H1 (cell line): ENCODE results near the gene CCT3. TPM values are rescaled to one million over a fixed set of nuclear protein-coding genes. Genes with fewer than 3 reads are reported as not detected.

Experiments
- CTCF ChIA-PET: fragments of 300-600 bp; sonication (Branson Sonifier 250); formaldehyde crosslinking; loops from one replicate; lab custom pipeline; 2021; ENCODE audit not compliant: partially characterized antibody; lab: Charles Lee
- POLR2A ChIA-PET: fragments of 300-600 bp; sonication (Branson Sonifier 250); formaldehyde crosslinking; loops from one replicate; lab custom pipeline; 2021; ENCODE audit warnings: inconsistent platforms; ENCODE audit not compliant: partially characterized antibody; lab: Charles Lee
- DNase-seq, 2 experiments: peaks; one replicate each; pipeline versions ENCODE4 v3.0.0 to v3.0.0-alpha.2; 2010 to 2022; ENCODE audit warnings: low spot score in 2 of 2, low read depth in 1 of 2, mixed read lengths in 1 of 2
- FAIRE-seq: peaks from 2 replicates; lab custom pipeline; 2011; peaks lifted over from hg19 to GRCh38; lab: Jason Lieb, UNC
- H2AFZ ChIP-seq: 2 replicates; pipeline ENCODE4 v1.8.1; 2012; ENCODE audit warnings: low read length, inconsistent platforms
- H2AK5ac ChIP-seq: 2 replicates; pipeline ENCODE4 v1.6.1; 2013; ENCODE audit warnings: low read depth, low read length
- H2BK120ac ChIP-seq: replicated peaks from 2 replicates; pipeline ENCODE3; 2013; ENCODE audit warnings: low read depth, low read length, inconsistent platforms
- H2BK12ac ChIP-seq: 2 replicates; pipeline ENCODE4 v1.6.1; 2013; ENCODE audit warnings: low read depth, low read length
- H2BK15ac ChIP-seq: 2 replicates; pipeline ENCODE4 v1.6.1; 2013; ENCODE audit warnings: low read length
- H2BK20ac ChIP-seq: 2 replicates; pipeline ENCODE4 v1.6.1; 2013; ENCODE audit warnings: low read length
- H2BK5ac ChIP-seq: 2 replicates; pipeline ENCODE4 v1.6.1; 2013; ENCODE audit warnings: low read depth, low read length
- H3K14ac ChIP-seq: 2 replicates; pipeline ENCODE4 v1.6.1; 2013; ENCODE audit warnings: inconsistent platforms; ENCODE audit not compliant: insufficient read length
- H3K18ac ChIP-seq: 2 replicates; pipeline ENCODE4 v1.6.1; 2013; ENCODE audit warnings: low read length; ENCODE audit errors: extremely low read depth
- H3K23ac ChIP-seq: 2 replicates; pipeline ENCODE4 v1.6.1; 2013; ENCODE audit warnings: inconsistent platforms; ENCODE audit not compliant: insufficient read length
- H3K23me2 ChIP-seq: 2 replicates; pipeline ENCODE4 v1.6.1; 2013; ENCODE audit warnings: low read depth, low read length
- H3K27ac ChIP-seq: 2 replicates; pipeline ENCODE4 v1.6.1; 2011; ENCODE audit warnings: low read depth, low read length, inconsistent platforms
- H3K27me3 ChIP-seq, 4 experiments: replicated peaks in 1 of 4; 1 replicate in 1 of 4; 2 replicates in 3 of 4; pipeline versions ENCODE4 v1.6.1 to v1.8.1; 2011 to 2013; ENCODE audit warnings: low read length in 3 of 4, mild to moderate bottlenecking in 3 of 4, inconsistent platforms in 2 of 4, mixed read lengths in 2 of 4, moderate library complexity in 1 of 4; ENCODE audit not compliant: control insufficient read depth in 3 of 4, insufficient read depth in 3 of 4; ENCODE audit errors: extremely low read depth in 1 of 4
- H3K36me3 ChIP-seq, 4 experiments: 2 replicates each; pipeline versions ENCODE4 v1.6.1 to v1.8.1; 2011 to 2013; ENCODE audit warnings: mild to moderate bottlenecking in 4 of 4, low read length in 3 of 4, moderate library complexity in 2 of 4, control low read depth in 1 of 4, inconsistent platforms in 1 of 4; ENCODE audit not compliant: insufficient read depth in 4 of 4, control insufficient read depth in 2 of 4
- H3K4ac ChIP-seq: replicated peaks from 2 replicates; pipeline ENCODE3; 2013; ENCODE audit warnings: low read length, low read depth, mixed read lengths, inconsistent platforms; ENCODE audit not compliant: insufficient read length
- H3K4me1 ChIP-seq, 4 experiments: replicated peaks in 1 of 4; 1 replicate in 1 of 4; 2 replicates in 3 of 4; pipeline versions ENCODE4 v1.6.1 to v1.8.1; 2011 to 2013; ENCODE audit warnings: low read length in 3 of 4, inconsistent platforms in 2 of 4, mixed read lengths in 1 of 4; ENCODE audit not compliant: insufficient read depth in 4 of 4, control insufficient read depth in 3 of 4
- H3K4me2 ChIP-seq, 2 experiments: 2 replicates each; pipeline versions ENCODE4 v1.6.1 to v1.8.1; 2011 to 2013; ENCODE audit warnings: low read depth in 2 of 2, low read length in 2 of 2, control low read depth in 1 of 2, inconsistent platforms in 1 of 2, mild to moderate bottlenecking in 1 of 2; ENCODE audit not compliant: insufficient read depth in 1 of 2
- H3K4me3 ChIP-seq, 4 experiments: fragments of 200-600, 300-600 bp in 1 of 4; sonication (generic), shearing (Covaris generic), sonication (Bioruptor Twin) in 1 of 4; 2 replicates each; pipeline versions ENCODE4 v1.5.1 to v1.8.1; 2011 to 2016; ENCODE audit warnings: low read length in 4 of 4, low read depth in 3 of 4, control low read depth in 2 of 4, inconsistent platforms in 2 of 4, mild to moderate bottlenecking in 2 of 4, mixed read lengths in 1 of 4, moderate library complexity in 1 of 4; ENCODE audit not compliant: insufficient read depth in 2 of 4; ENCODE audit errors: extremely low read depth in 1 of 4
- H3K56ac ChIP-seq: replicated peaks from 2 replicates; pipeline ENCODE3; 2013; ENCODE audit warnings: low read depth, mild to moderate bottlenecking, mixed read lengths, low read length, inconsistent platforms; ENCODE audit not compliant: insufficient read length
- H3K79me1 ChIP-seq: 2 replicates; pipeline ENCODE4 v1.6.1; 2013; ENCODE audit warnings: low read depth, low read length, control low read depth
- H3K79me2 ChIP-seq, 2 experiments: 2 replicates each; pipeline versions ENCODE4 v1.6.1 to v1.8.1; 2012 to 2013; ENCODE audit warnings: low read length in 2 of 2, mild to moderate bottlenecking in 2 of 2, inconsistent platforms in 1 of 2; ENCODE audit not compliant: insufficient read depth in 2 of 2, control insufficient read depth in 1 of 2
- H3K9ac ChIP-seq, 4 experiments: replicated peaks in 1 of 4; 1 replicate in 1 of 4; 2 replicates in 3 of 4; pipeline versions ENCODE4 v1.6.1 to v1.8.1; 2011 to 2013; ENCODE audit warnings: low read depth in 3 of 4, low read length in 3 of 4, control low read depth in 2 of 4, mild to moderate bottlenecking in 2 of 4, moderate library complexity in 2 of 4, inconsistent platforms in 1 of 4; ENCODE audit errors: extremely low read depth in 1 of 4
- H3K9me3 ChIP-seq, 2 experiments: 2 replicates each; pipeline versions ENCODE4 v1.6.1 to v1.8.1; 2012 to 2013; ENCODE audit warnings: mild to moderate bottlenecking in 2 of 2, moderate library complexity in 2 of 2, control low read depth in 1 of 2, inconsistent platforms in 1 of 2, low read depth in 1 of 2, low read length in 1 of 2, mixed read lengths in 1 of 2; ENCODE audit not compliant: insufficient read depth in 2 of 2
- H4K20me1 ChIP-seq, 2 experiments: replicated peaks in 1 of 2; 2 replicates each; pipeline versions ENCODE3 to v1.8.1; 2011 to 2013; ENCODE audit warnings: inconsistent platforms in 2 of 2, low read length in 2 of 2, mild to moderate bottlenecking in 1 of 2; ENCODE audit not compliant: insufficient read depth in 2 of 2, control insufficient read depth in 1 of 2
- H4K5ac ChIP-seq: 2 replicates; pipeline ENCODE4 v1.6.1; 2013; ENCODE audit warnings: low read length, low read depth, mixed read lengths, inconsistent platforms; ENCODE audit not compliant: insufficient read length
- H4K8ac ChIP-seq: 2 replicates; pipeline ENCODE4 v1.8.0; 2013; ENCODE audit warnings: mild to moderate bottlenecking, moderate library complexity, low read length, inconsistent platforms; ENCODE audit not compliant: insufficient read depth; ENCODE audit errors: extremely low read depth
- H4K91ac ChIP-seq: replicated peaks from 2 replicates; pipeline ENCODE3; 2013; ENCODE audit warnings: low read length, mixed read lengths, inconsistent platforms; ENCODE audit not compliant: insufficient read length
- ASH2L ChIP-seq: fragments of 200-600, 300-600 bp; sonication (generic); IDR thresholded peaks from one replicate; pipeline ENCODE4 v1.7.1; 2017; ENCODE audit warnings: low read length
- BACH1 ChIP-seq: IDR thresholded peaks from 2 replicates; pipeline ENCODE4 v1.6.1; 2012; ENCODE audit warnings: low read length, improper control_type of control experiment
- CEBPB ChIP-seq: IDR thresholded peaks from 2 replicates; pipeline ENCODE4 v1.6.1; 2012; ENCODE audit warnings: low read depth, low read length
- RAD21 ChIP-seq, 2 experiments: IDR thresholded peaks in 1 of 2; conservative IDR thresholded peaks in 1 of 2; 2 replicates each; pipeline ENCODE4 v1.6.1; 2011; ENCODE audit warnings: low read depth in 2 of 2, low read length in 2 of 2, improper control_type of control experiment in 1 of 2, inconsistent platforms in 1 of 2, mild to moderate bottlenecking in 1 of 2, moderate library complexity in 1 of 2
- RXRA ChIP-seq: IDR thresholded peaks from 2 replicates; pipeline ENCODE4 v1.6.1; 2011; ENCODE audit warnings: low read depth, mild to moderate bottlenecking, low read length, moderate library complexity; ENCODE audit not compliant: insufficient read depth
- SRF ChIP-seq: IDR thresholded peaks from 2 replicates; pipeline ENCODE4 v1.6.1; 2011; ENCODE audit warnings: mild to moderate bottlenecking, low read depth, low read length, moderate library complexity
- TAF1 ChIP-seq: IDR thresholded peaks from 2 replicates; pipeline ENCODE4 v1.6.1; 2011; ENCODE audit warnings: mild to moderate bottlenecking, low read depth, low read length
- WGBS, 2 experiments: shearing (Covaris generic) in 1 of 2; methylation state at CpG; one replicate each; pipeline versions ENCODE4 v1.1.6 to v1.1.7; 2013 to 2015; ENCODE audit warnings: low lambda C conversion rate in 2 of 2, mixed read lengths in 2 of 2, inconsistent platforms in 1 of 2, low coverage in 1 of 2, missing lambda C conversion rate in 1 of 2; ENCODE audit not compliant: insufficient replicate concordance in 2 of 2, insufficient coverage in 1 of 2, insufficient read length in 1 of 2; ENCODE audit errors: extremely low coverage in 1 of 2, missing lambda C conversion rate in 1 of 2; 5-methylcytosine and 5-hydroxymethylcytosine counted together
- polyA plus RNA-seq, 7 experiments: library from polyadenylated mRNA; depleted of rRNA in 3 of 7; stranded (reverse) in 5 of 7; unstranded in 2 of 7; fragments of >200 nt in 5 of 7; fragments of 200-250 nt in 2 of 7; gene quantifications; 1 replicate in 5 of 7; 2 replicates in 1 of 7; 4 replicates in 1 of 7; pipeline versions ENCODE4 v1.2.1 to v1.2.3, GENCODE V29; 2011 to 2013; ENCODE audit warnings: missing spikeins in 2 of 7, mixed read lengths in 2 of 7
- total RNA-seq: library from RNA; stranded (reverse); fragmentation: NEBNext Ultra II Directional; extraction: Animal tissue kit (Norgen Biotek cat#: 25700); gene quantifications from 2 replicates; pipeline ENCODE4 v1.2.1, GENCODE V29; 2021

The CCT3 gene
- total and polyA plus RNA-seq, 2 of the 8 experiments (the other 6 are each of a cell fraction or from before 2014, with no cell fraction given), result 431 to 480 TPM

- POLR2A ChIA-PET, result interaction anchor here (0.9 to 4.1 kb wide), 10 partner anchors 8 to 155 kb away, joined by 3 to 26 read pairs (median 4); partner anchors contain the start of genes PMF1, SMG5 and TMEM79
- Histone ChIP-seq H2BK20ac (no peak overlapping the region), H3K56ac (peak overlapping the region; percentile 91), H2AK5ac (no peak overlapping the region), H3K36me3 (peaks cover 6 to 35% (median 26%) of the 10 kb centered on the region in 4 experiments), H3K4me3 (peak overlapping the region; percentile 83 to 100 (median 94)), H3K18ac (peak overlapping the region; percentile 97), H2BK15ac (no peak overlapping the region), H2BK120ac (no peak overlapping the region), H4K8ac (peak overlapping the region; percentile 58; the same call in 1 of the 2 replicates), H3K4me1 (0 out of 7 replicates have a peak, but pooled peaks cover 0 to 2% (median 0%) of the 10 kb centered on the region in 4 experiments), H3K9ac (peak overlapping the region; percentile 73 to 97 (median 84)), H3K14ac (peak overlapping the region; percentile 84), H3K23ac (no peak overlapping the region), H2BK12ac (no peak overlapping the region), H3K23me2 (peaks cover 7% of the 10 kb centered on the region), H3K9me3 (no peaks in the 10 kb centered on the region), H4K5ac (peak overlapping the region; percentile 93), H3K27me3 (no peaks in the 10 kb centered on the region), H2AFZ (0 out of 2 replicates have a peak overlapping the region, but pooled peaks have one; percentile 28), H3K27ac (peak overlapping the region; percentile 81), H3K79me2 (peaks cover 21 to 43% of the 10 kb centered on the region in 2 experiments), H4K91ac (peak overlapping the region; percentile 89), H3K4me2 (peak overlapping the region; percentile 68 to 72), H3K79me1 (0 out of 2 replicates have a peak, but pooled peaks cover 2% of the 10 kb centered on the region), H4K20me1 (peaks cover 7 to 9% of the 10 kb centered on the region in 2 experiments), H3K4ac (peak overlapping the region; percentile 85), H2BK5ac (peak overlapping the region; percentile 77)
- DNase-seq (no peak), FAIRE-seq (no peak)
- WGBS, 2 experiments, result 45% methylated on average over 34 of the region's 34 CpGs; no CpG with 5 or more reads in 1 of the 2 experiments
- TF ChIP-seq BACH1 (no peak), RXRA (no peak), ASH2L (no peak), SRF (no peak), RAD21 (IDR thresholded peaks at IDR 0.05 in 1 of 2, conservative IDR thresholded peaks at IDR 0.05 in 1 of 2; ENCODE audit: low read depth in 2 of 2, low read length in 2 of 2) (no peak), CEBPB (no peak), TAF1 (no peak)
- CTCF ChIA-PET, result interaction anchor here (0.6 to 3.0 kb wide), 16 partner anchors 7 to 1864 kb away, joined by 3 to 24 read pairs (median 3); no protein-coding TSS in a partner anchor
Observed at GRCh38 chr1:156337052-156337887, 822 bp downstream of the CCT3 start.
